Hepatocyte (in vitro differentiated cells): Measurements from ENCODE around the gene PTPRN2.

Experiments used
- CTCF ChIP-seq: fragments of 200-600 bp; sonication (generic); IDR thresholded peaks from 2 replicates; pipeline ENCODE4 v1.5.1; 2016; ENCODE audit warnings: antibody characterized with exemption, mild to moderate bottlenecking; ENCODE audit not compliant: poor library complexity
- EZH2phosphoT487 ChIP-seq: fragments of 200-600 bp; sonication (generic); IDR thresholded peaks from one replicate; pipeline ENCODE4 v1.6.1; 2018; ENCODE audit warnings: antibody characterized with exemption, mild to moderate bottlenecking, low read depth, moderate library complexity; ENCODE audit not compliant: unreplicated experiment, severe bottlenecking

GRCh38 chr7:157853076-157853788 is 734.4 kb downstream of the PTPRN2 start:
- no peak for TF ChIP-seq CTCF
- no peak for TF ChIP-seq EZH2phosphoT487
